ENCODE results near the gene C15orf39. TPM values are rescaled to one million over a fixed set of nuclear protein-coding genes. Genes with fewer than 3 reads are reported as not detected.

The C15orf39 gene
- total RNA-seq, 1 experiment from 2014 or later: 41.3 TPM

- Histone ChIP-seq H3K4me1 (replicated peaks; ENCODE audit: insufficient read depth) (peaks cover 69% of the 10 kb centered on the region), H3K27ac (no peak overlapping the region), H3K27me3 (ENCODE audit: insufficient read depth, low read depth) (no peaks in the 10 kb centered on the region), H3K79me2 (ENCODE audit: low read depth) (no peaks in the 10 kb centered on the region), H2AFZ (no peak overlapping the region), H3K9me3 (ENCODE audit: insufficient read depth, low read depth) (no peaks in the 10 kb centered on the region), H3K4me3 (no peak overlapping the region), H3K36me3 (ENCODE audit: low read depth) (no peaks in the 10 kb centered on the region), H3K4me2 (no peak overlapping the region), H3F3A (ENCODE audit: insufficient read depth, low read depth) (peaks cover 49% of the 10 kb centered on the region), H4K20me1 (ENCODE audit: insufficient read depth) (no peaks in the 10 kb centered on the region), H3K9me2 (ENCODE audit: insufficient read depth) (no peaks in the 10 kb centered on the region)
- POLR2A ChIA-PET (ENCODE audit: unreplicated experiment): interaction anchor here (0.6 to 1.2 kb wide), 3 partner anchors 69 to 453 kb away, joined by 3 to 7 read pairs (median 4); no protein-coding TSS in a partner anchor
- TF ChIP-seq CTCF (conservative IDR thresholded peaks at IDR 0.05) (no peak), EZH2 (IDR thresholded peaks at IDR 0.05; ENCODE audit: low read depth) (no peak)
- intact Hi-C loops (cut with micrococcal nuclease; ENCODE audit: unreplicated experiment): no loop called here
- DNase-seq: no peak
- no TSS peak for BruUV-seq (replicated peaks)
- CTCF ChIA-PET: no interaction called here
Observed at GRCh38 chr15:75174729-75175128, 27.0 kb upstream of the C15orf39 start.

- Histone ChIP-seq H3F3A (ENCODE audit: insufficient read depth, low read depth) (peaks cover 33% of the 10 kb centered on the region), H3K9me2 (ENCODE audit: insufficient read depth) (no peaks in the 10 kb centered on the region), H2AFZ (no peak overlapping the region), H3K4me3 (no peak overlapping the region), H3K9me3 (ENCODE audit: insufficient read depth, low read depth) (no peaks in the 10 kb centered on the region), H3K4me1 (replicated peaks; ENCODE audit: insufficient read depth) (peaks cover 57% of the 10 kb centered on the region), H3K36me3 (ENCODE audit: low read depth) (no peaks in the 10 kb centered on the region), H3K27me3 (ENCODE audit: insufficient read depth, low read depth) (no peaks in the 10 kb centered on the region), H4K20me1 (ENCODE audit: insufficient read depth) (no peaks in the 10 kb centered on the region), H3K4me2 (peak overlapping the region; percentile 60), H3K27ac (peak overlapping the region; percentile 82; the same call in 1 of the 2 replicates), H3K79me2 (ENCODE audit: low read depth) (no peaks in the 10 kb centered on the region)
- DNase-seq: no peak
- intact Hi-C loops (cut with micrococcal nuclease; ENCODE audit: unreplicated experiment): no loop called here
- no TSS peak for BruUV-seq (replicated peaks)
- ChIA-PET CTCF (no interaction called here), POLR2A (ENCODE audit: unreplicated experiment) (no interaction called here)
- TF ChIP-seq CTCF (conservative IDR thresholded peaks at IDR 0.05): no peak
- TF ChIP-seq EZH2 (IDR thresholded peaks at IDR 0.05; ENCODE audit: low read depth): no peak
Observed at GRCh38 chr15:75176396-75176761, 25.3 kb upstream of the C15orf39 start.

GRCh38 chr15:75177360-75178071 is 24.2 kb upstream of the C15orf39 start:
- H3K9me3 ChIP-seq (ENCODE audit: insufficient read depth, low read depth): no peaks in the 10 kb centered on the region
- CTCF ChIA-PET: no interaction called here
- peaks cover 22% of the 10 kb centered on the region; the same call in 1 of the 2 replicates for H3F3A ChIP-seq (ENCODE audit: insufficient read depth, low read depth)
- H3K79me2 ChIP-seq (ENCODE audit: low read depth): no peaks in the 10 kb centered on the region
- no peaks in the 10 kb centered on the region for H4K20me1 ChIP-seq (ENCODE audit: insufficient read depth)
- no peak overlapping the region for H3K4me3 ChIP-seq
- BruUV-seq (replicated peaks): no TSS peak
- no peaks in the 10 kb centered on the region for H3K9me2 ChIP-seq (ENCODE audit: insufficient read depth)
- POLR2A ChIA-PET (ENCODE audit: unreplicated experiment): no interaction called here
- intact Hi-C loops (cut with micrococcal nuclease; ENCODE audit: unreplicated experiment): no loop called here
- peaks cover 46% of the 10 kb centered on the region for H3K4me1 ChIP-seq (replicated peaks; ENCODE audit: insufficient read depth)
- H2AFZ ChIP-seq: no peak overlapping the region
- no peak overlapping the region for H3K27ac ChIP-seq
- TF ChIP-seq CTCF (conservative IDR thresholded peaks at IDR 0.05): no peak
- no peak for TF ChIP-seq EZH2 (IDR thresholded peaks at IDR 0.05; ENCODE audit: low read depth)
- no peaks in the 10 kb centered on the region for H3K36me3 ChIP-seq (ENCODE audit: low read depth)
- DNase-seq: no peak
- no peaks in the 10 kb centered on the region for H3K27me3 ChIP-seq (ENCODE audit: insufficient read depth, low read depth)
- H3K4me2 ChIP-seq: no peak overlapping the region
